NB4 (cell line): ENCODE data around the gene ACER3.

Experiments used
- DNase-seq: peaks from one replicate; pipeline ENCODE4 v3.0.0; 2010; ENCODE audit warnings: low read depth
- H3K4me3 ChIP-seq: one replicate; pipeline ENCODE4 v1.5.1; 2011; ENCODE audit warnings: mild to moderate bottlenecking, low read depth, low read length, moderate library complexity
- MYC ChIP-seq: IDR thresholded peaks from 2 replicates; pipeline ENCODE4 v1.6.1; 2011; ENCODE audit warnings: low read depth, low read length
- POLR2A ChIP-seq: IDR thresholded peaks from 2 replicates; pipeline ENCODE4 v1.6.1; 2011; ENCODE audit warnings: mild to moderate bottlenecking; ENCODE audit not compliant: insufficient read length; ENCODE audit errors: extremely low read depth
- TF ChIP-seq, protein P1 (sequence below): IDR thresholded peaks from one replicate; pipeline ENCODE4 v1.5.1; 2012; ENCODE audit warnings: low read depth, low read length
- TF ChIP-seq, protein P2 (sequence below): IDR thresholded peaks from 2 replicates; pipeline ENCODE4 v1.6.1; 2011; ENCODE audit warnings: low read depth, low read length

The ACER3 gene

DNA sequence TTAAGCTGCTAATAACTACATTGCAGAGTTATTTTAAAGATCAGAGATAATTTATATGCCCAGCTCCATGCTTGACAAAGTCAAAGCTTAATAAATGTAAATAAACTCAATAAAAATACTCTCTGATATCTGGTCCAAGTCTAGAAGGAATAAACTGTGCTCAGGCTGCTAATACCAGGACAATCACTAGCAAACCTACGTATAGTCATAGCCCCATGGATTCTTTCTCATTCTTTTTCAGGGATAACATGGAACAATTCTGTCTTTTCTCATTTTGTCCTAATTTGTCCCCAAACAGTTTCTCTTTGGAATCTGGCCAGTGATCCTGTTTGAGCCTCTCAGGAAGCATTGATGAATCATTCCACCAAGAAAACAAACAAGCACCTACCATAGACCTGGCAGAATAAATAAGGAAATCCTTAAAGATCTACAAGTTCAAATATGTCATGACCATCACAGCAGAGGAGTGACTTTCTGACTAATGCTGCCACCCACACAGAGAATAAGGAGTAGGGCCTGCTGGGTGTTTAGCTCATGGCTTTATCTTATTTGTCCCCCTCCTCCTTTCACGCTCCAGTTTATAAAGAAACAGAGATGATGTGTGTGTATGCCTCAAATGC, 159.4 kb downstream of the ACER3 start:
- no peak overlapping the region for H3K4me3 ChIP-seq
- DNase-seq = no peak
- TF ChIP-seq POLR2A = no peak
- TF ChIP-seq, protein P1, sequence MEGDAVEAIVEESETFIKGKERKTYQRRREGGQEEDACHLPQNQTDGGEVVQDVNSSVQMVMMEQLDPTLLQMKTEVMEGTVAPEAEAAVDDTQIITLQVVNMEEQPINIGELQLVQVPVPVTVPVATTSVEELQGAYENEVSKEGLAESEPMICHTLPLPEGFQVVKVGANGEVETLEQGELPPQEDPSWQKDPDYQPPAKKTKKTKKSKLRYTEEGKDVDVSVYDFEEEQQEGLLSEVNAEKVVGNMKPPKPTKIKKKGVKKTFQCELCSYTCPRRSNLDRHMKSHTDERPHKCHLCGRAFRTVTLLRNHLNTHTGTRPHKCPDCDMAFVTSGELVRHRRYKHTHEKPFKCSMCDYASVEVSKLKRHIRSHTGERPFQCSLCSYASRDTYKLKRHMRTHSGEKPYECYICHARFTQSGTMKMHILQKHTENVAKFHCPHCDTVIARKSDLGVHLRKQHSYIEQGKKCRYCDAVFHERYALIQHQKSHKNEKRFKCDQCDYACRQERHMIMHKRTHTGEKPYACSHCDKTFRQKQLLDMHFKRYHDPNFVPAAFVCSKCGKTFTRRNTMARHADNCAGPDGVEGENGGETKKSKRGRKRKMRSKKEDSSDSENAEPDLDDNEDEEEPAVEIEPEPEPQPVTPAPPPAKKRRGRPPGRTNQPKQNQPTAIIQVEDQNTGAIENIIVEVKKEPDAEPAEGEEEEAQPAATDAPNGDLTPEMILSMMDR = no peak
- TF ChIP-seq MYC = no peak
- TF ChIP-seq, protein P2, sequence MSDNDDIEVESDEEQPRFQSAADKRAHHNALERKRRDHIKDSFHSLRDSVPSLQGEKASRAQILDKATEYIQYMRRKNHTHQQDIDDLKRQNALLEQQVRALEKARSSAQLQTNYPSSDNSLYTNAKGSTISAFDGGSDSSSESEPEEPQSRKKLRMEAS = no peak

DNA sequence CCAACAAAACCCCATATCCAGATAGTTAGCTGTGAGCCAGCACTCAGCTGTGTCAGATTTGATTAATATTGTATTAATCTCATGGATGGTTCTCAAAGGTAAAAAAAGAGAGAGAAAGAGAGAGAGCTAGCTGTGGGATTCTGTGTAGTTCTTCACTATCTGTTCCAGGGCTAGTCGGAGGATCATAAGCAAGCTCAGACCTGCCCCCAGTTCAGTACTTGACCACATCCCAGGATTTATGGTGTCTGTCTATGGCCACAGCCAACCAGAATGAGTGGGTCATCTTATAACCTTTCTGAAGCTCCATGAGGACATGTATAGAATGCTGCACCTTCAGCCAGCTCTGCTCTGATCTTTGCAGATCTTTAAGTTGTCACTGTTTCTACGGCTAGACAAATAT, 160.0 kb downstream of the ACER3 start:
- H3K4me3 ChIP-seq = no peak overlapping the region
- TF ChIP-seq, protein P2 = no peak
- TF ChIP-seq POLR2A (no peak), MYC (no peak)
- TF ChIP-seq, protein P1 = no peak
- no peak for DNase-seq

DNA sequence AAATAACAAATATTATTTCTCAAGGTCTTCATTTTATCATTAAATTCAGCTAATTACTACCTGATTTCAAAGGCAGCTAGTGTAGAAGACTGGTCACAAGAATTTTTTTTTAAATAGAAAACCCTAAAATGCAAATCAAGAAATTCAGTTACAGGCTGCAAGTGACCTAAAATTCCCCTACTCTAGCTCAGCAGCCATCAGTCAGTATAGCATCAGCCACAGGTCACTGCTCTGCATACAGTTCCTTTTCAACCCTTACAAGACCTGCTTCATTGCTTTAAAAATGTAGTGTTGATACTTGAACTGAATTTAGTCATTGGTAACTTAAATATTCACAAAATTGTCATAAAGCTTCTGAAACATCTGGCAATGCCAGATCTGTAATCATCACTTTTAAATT, 164.0 kb downstream of the ACER3 start:
- DNase-seq = no peak
- no peak for TF ChIP-seq MYC
- no peak for TF ChIP-seq POLR2A
- TF ChIP-seq, protein P1 = no peak
- TF ChIP-seq, protein P2 = no peak
- no peak overlapping the region for H3K4me3 ChIP-seq

DNA sequence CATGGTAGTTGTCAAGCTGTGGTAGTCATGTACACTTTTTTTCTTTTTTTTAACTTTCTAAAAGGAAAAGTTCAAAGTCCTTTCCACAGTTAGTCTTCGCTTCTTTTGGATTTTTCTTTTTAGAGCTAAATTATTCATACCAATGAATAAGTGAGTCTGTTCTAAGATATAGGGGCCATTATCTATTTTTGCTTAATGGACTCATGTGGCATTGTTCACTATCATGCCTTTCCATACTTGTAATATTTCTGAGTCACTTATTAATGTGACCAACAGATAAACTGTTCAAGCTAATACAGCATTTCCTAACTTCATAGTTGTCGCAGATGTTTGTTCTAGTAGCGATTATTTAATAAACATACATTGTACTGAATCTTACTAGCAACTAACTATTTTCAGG, 165.5 kb downstream of the ACER3 start:
- H3K4me3 ChIP-seq = no peak overlapping the region
- no peak for DNase-seq
- TF ChIP-seq, protein P2 = no peak
- TF ChIP-seq, protein P1 = no peak
- TF ChIP-seq POLR2A (no peak), MYC (no peak)

DNA sequence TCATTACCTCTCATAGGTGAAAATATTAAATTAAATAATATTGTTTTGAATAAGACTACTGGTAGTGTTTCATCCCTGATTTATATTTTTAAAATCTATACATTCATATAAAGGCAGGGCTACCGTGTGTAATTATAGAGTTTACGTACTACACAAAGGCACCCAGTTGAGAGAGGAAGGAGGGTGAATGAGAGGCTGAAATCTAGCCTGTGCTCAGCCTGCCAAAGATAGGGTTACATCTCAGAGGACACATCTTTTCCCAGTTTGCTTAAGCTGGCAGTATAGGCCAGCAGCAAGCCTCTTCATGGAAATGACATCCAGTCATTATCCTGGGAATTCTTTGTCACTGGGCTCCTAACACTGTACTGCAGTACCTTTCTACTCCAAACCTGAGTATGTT, 166.0 kb downstream of the ACER3 start:
- TF ChIP-seq, protein P1 = no peak
- TF ChIP-seq, protein P2 = no peak
- TF ChIP-seq MYC (no peak), POLR2A (no peak)
- no peak overlapping the region for H3K4me3 ChIP-seq
- no peak for DNase-seq

DNA sequence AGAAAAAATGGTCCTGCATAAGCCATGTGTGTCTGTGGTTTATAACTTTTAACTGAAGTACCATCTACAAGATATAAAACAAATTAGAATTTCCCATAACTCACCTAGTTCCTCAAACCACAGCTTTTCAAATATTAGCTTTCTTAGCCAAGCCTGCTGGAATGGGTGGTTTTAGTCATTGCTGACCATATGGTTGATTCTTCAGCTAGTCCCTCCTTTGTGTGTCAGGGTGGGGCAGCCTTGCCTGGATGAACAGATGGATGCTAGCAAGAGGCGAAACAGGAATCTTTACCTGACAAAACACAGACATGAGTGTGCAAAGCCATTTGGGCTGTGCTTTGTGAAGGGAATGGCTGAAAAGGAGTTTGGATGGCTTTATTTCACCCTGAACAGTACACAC, 166.6 kb downstream of the ACER3 start:
- no peak for DNase-seq
- TF ChIP-seq MYC (no peak), POLR2A (no peak)
- TF ChIP-seq, protein P1 = no peak
- TF ChIP-seq, protein P2 = no peak

More for the DNA sequence above, 166.6 kb downstream of the ACER3 start:
- H3K4me3 ChIP-seq = no peak overlapping the region
